NCI-H510A (cell line): Measurements from ENCODE around the gene MIX23.
"Not testable (repeated sequence)": the region's sequence is repeated elsewhere in the genome, so short reads cannot be mapped to it uniquely, and the experiment has no call there.

Experiments
- DNase-seq: peaks from one replicate; lab custom pipeline; 2025; lab: John Stamatoyannopoulos, UW

MIX23 gene

GRCh38 chr3:122392868-122393844 lies 10.1 kb upstream of the MIX23 start:
- no peak for DNase-seq

GRCh38 chr3:122391681-122392446 lies 8.8 kb upstream of the MIX23 start:
- no peak for DNase-seq

GRCh38 chr3:122390665-122391064 lies 7.6 kb upstream of the MIX23 start:
- DNase-seq, result no peak

GRCh38 chr3:122389892-122390291 lies 6.9 kb upstream of the MIX23 start:
- no peak for DNase-seq

GRCh38 chr3:122389197-122389596 lies 6.2 kb upstream of the MIX23 start:
- DNase-seq, result no peak

- DNase-seq, result no peak
These were observed 4.7 kb upstream of the MIX23 start for GRCh38 chr3:122387709-122388108.

GRCh38 chr3:122383771-122384697 lies 1.0 kb upstream of the MIX23 start, which contains the start of gene FAM162A:
TSS of gene FAM162A (plus strand) at chr3:122384182. CDS start at chr3:122384266, 84 bp downstream.
- DNase-seq, result peak; percentile 85

GRCh38 chr3:122377975-122378374 lies 5.1 kb downstream of the MIX23 start:
- DNase-seq, result no peak

- DNase-seq, result no peak
These were observed 9.0 kb downstream of the MIX23 start for GRCh38 chr3:122374034-122374433.

- DNase-seq, result no peak
These were observed 16.7 kb downstream of the MIX23 start for GRCh38 chr3:122366379-122366749.

- not testable (repeated sequence) for DNase-seq
These were observed 17.3 kb downstream of the MIX23 start for GRCh38 chr3:122365582-122366378.

GRCh38 chr3:122365073-122365472 lies 18.0 kb downstream of the MIX23 start:
- no peak for DNase-seq

GRCh38 chr3:122364490-122364889 lies 18.5 kb downstream of the MIX23 start:
- DNase-seq, result no peak

GRCh38 chr3:122362026-122362425 lies 21.0 kb downstream of the MIX23 start:
- no peak for DNase-seq

- DNase-seq, result no peak
These were observed 24.4 kb downstream of the MIX23 start for GRCh38 chr3:122358703-122359032.

- no peak for DNase-seq
These were observed 25.0 kb downstream of the MIX23 start for GRCh38 chr3:122357828-122358702.

- no peak for DNase-seq
These were observed 26.6 kb downstream of the MIX23 start for GRCh38 chr3:122356402-122356801.

- no peak for DNase-seq
These were observed 27.4 kb downstream of the MIX23 start for GRCh38 chr3:122355612-122356011.

- no peak for DNase-seq
These were observed 29.1 kb downstream of the MIX23 start for GRCh38 chr3:122353893-122354401.

GRCh38 chr3:122353215-122353614 lies 29.8 kb downstream of the MIX23 start:
- no peak for DNase-seq
